PC-3 (cell line): ENCODE results near the gene FSIP1. TPM values are rescaled to one million over a fixed set of nuclear protein-coding genes. Genes with fewer than 3 reads are reported as not detected.

ENCODE experiments used
- ATAC-seq: fragments of 200-7000 bp; cut with Tn5 transposase; 2 replicates; pipeline ENCODE4 v1.9.1; 2020; ENCODE audit warnings: mild to moderate bottlenecking, moderate library complexity
- BruUV-seq: library from RNA; stranded (reverse); fragments of 400-500 nt; replicated peaks from 2 replicates; lab custom pipeline; 2021; lab: Mats Ljungman, UMichigan
- CTCF ChIA-PET: fragments of 300-600 bp; sonication (Branson Sonifier 250); formaldehyde crosslinking; loops from one replicate; lab custom pipeline; 2022; ENCODE audit warnings: antibody characterized with exemption; lab: Charles Lee
- POLR2A ChIA-PET: fragments of 300-600 bp; sonication (Branson Sonifier 250); formaldehyde crosslinking; loops from one replicate; lab custom pipeline; 2022; ENCODE audit warnings: antibody characterized with exemption; ENCODE audit not compliant: unreplicated experiment; lab: Charles Lee
- DNase-seq: peaks from one replicate; pipeline ENCODE4 v3.0.0-alpha.2; 2015
- H2AFZ ChIP-seq: fragments of 300-600 bp; sonication (generic); 2 replicates; pipeline ENCODE4 v1.6.0; 2016; ENCODE audit warnings: antibody characterized with exemption, low read length
- H3F3A ChIP-seq: fragments of 300-600 bp; sonication (generic); one replicate; pipeline ENCODE4 v1.6.0; 2017; ENCODE audit warnings: antibody characterized with exemption, low read length, control low read depth, mild to moderate bottlenecking; ENCODE audit not compliant: unreplicated experiment
- H3K27ac ChIP-seq: fragments of 300-600 bp; sonication (generic); 2 replicates; pipeline ENCODE4 v1.5.1; 2016; ENCODE audit warnings: mild to moderate bottlenecking, low read length
- H3K27me3 ChIP-seq: fragments of 300-600 bp; sonication (generic); 2 replicates; pipeline ENCODE4 v1.6.1; 2016; ENCODE audit warnings: low read length, mixed read lengths
- H3K36me3 ChIP-seq: fragments of 300-600 bp; sonication (generic); 2 replicates; pipeline ENCODE4 v1.6.1; 2016; ENCODE audit warnings: low read depth, mixed run types, low read length, mixed read lengths
- H3K4me1 ChIP-seq: fragments of 300-600 bp; sonication (generic); 2 replicates; pipeline ENCODE4 v1.5.1; 2016; ENCODE audit warnings: low read length; ENCODE audit not compliant: insufficient read depth
- H3K4me2 ChIP-seq: fragments of 300-600 bp; sonication (generic); 2 replicates; pipeline ENCODE4 v1.6.0; 2016; ENCODE audit warnings: low read length
- H3K4me3 ChIP-seq: fragments of 300-600 bp; sonication (generic); 2 replicates; pipeline ENCODE4 v1.5.1; 2016; ENCODE audit warnings: mild to moderate bottlenecking, low read length, mixed read lengths
- H3K79me2 ChIP-seq: fragments of 300-600 bp; sonication (generic); 2 replicates; pipeline ENCODE4 v1.6.1; 2017; ENCODE audit warnings: low read length, mixed read lengths
- H3K9ac ChIP-seq: fragments of 300-600 bp; sonication (generic); 2 replicates; pipeline ENCODE4 v1.6.0; 2016; ENCODE audit warnings: mild to moderate bottlenecking, low read length
- H3K9me2 ChIP-seq: fragments of 300-600 bp; sonication (generic); replicated peaks from 2 replicates; pipeline ENCODE4 v1.6.1; 2016; ENCODE audit warnings: mixed run types, low read length, mixed read lengths
- H3K9me3 ChIP-seq: fragments of 300-600 bp; sonication (generic); 2 replicates; pipeline ENCODE4 v1.6.1; 2016; ENCODE audit warnings: low read length, mixed read lengths
- H4K20me1 ChIP-seq: fragments of 300-600 bp; sonication (generic); 2 replicates; pipeline ENCODE4 v1.6.1; 2016; ENCODE audit warnings: low read length, mixed read lengths
- CTCF ChIP-seq: fragments of 300-600 bp; sonication (generic); conservative IDR thresholded peaks from 2 replicates; pipeline ENCODE4 v1.5.1; 2017; ENCODE audit warnings: antibody characterized with exemption, low read depth, mild to moderate bottlenecking, low read length
- EZH2 ChIP-seq: fragments of 300-600 bp; sonication (generic); IDR thresholded peaks from one replicate; pipeline ENCODE4 v1.6.1; 2017; ENCODE audit warnings: antibody characterized with exemption, mild to moderate bottlenecking, low read length; ENCODE audit not compliant: unreplicated experiment
- EZH2phosphoT487 ChIP-seq: fragments of 300-600 bp; sonication (generic); IDR thresholded peaks from 2 replicates; pipeline ENCODE4 v1.6.1; 2018; ENCODE audit warnings: mild to moderate bottlenecking, antibody characterized with exemption, low read length, borderline replicate concordance
- intact Hi-C: fragments of 100-400 bp; cut with micrococcal nuclease; formaldehyde crosslinking; loops from 2 replicates; pipeline ENCODE4 v1.9.0; 2023
- total RNA-seq: library from RNA; depleted of rRNA; stranded (reverse); fragments of >200 nt; gene quantifications from 2 replicates; pipeline ENCODE4 v1.2.3, GENCODE V29; 2014

FSIP1 gene
- total RNA-seq, 1 experiment from 2014 or later = 0.07 TPM

DNA sequence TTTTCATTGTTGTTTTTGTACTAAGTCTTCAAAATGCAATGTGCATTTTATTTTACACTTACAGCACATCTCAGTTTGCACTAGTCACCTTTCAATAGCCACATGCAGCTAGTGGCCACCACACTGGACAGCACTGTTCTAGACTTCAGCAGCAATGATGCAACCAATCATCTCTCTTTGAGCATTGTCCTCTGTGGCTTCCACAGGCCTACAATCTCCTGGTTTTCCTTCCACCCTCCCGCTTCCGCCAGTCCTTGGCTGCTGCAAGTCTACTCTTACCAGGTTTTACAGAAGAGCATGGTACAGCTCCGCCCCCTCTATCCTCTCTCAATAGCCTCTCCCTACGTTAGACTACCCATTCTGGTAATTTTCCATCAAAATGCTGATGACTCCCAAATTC is 25.1 kb upstream of the FSIP1 start:
- no peak for ATAC-seq
- H3K9me2 ChIP-seq = no peaks in the 10 kb centered on the region
- no peaks in the 10 kb centered on the region for H3K4me1 ChIP-seq
- H3K9ac ChIP-seq = no peak overlapping the region
- no peak overlapping the region for H2AFZ ChIP-seq
- no peak for DNase-seq
- CTCF ChIA-PET = no interaction called here
- H3K36me3 ChIP-seq = no peaks in the 10 kb centered on the region
- POLR2A ChIA-PET = no interaction called here
- intact Hi-C loops = no loop called here
- H4K20me1 ChIP-seq = no peaks in the 10 kb centered on the region
- H3K27me3 ChIP-seq = no peaks in the 10 kb centered on the region
- TF ChIP-seq CTCF (no peak), EZH2 (no peak), EZH2phosphoT487 (no peak)
- no peaks in the 10 kb centered on the region for H3F3A ChIP-seq
- no peaks in the 10 kb centered on the region for H3K9me3 ChIP-seq
- H3K4me3 ChIP-seq = no peak overlapping the region
- no peaks in the 10 kb centered on the region for H3K79me2 ChIP-seq
- no TSS peak for BruUV-seq
- no peak overlapping the region for H3K4me2 ChIP-seq
- no peak overlapping the region for H3K27ac ChIP-seq

GRCh38 chr15:39804026-39804425 is 21.4 kb upstream of the FSIP1 start:
- intact Hi-C loops = no loop called here
- no peak for TF ChIP-seq EZH2phosphoT487
- TF ChIP-seq EZH2 = no peak
- TF ChIP-seq CTCF = no peak
- H3K27ac ChIP-seq = no peak overlapping the region
- ChIA-PET POLR2A (interaction anchor here (0.6 kb wide), 1 partner anchor 28 kb away, joined by 7 read pairs; no protein-coding TSS in a partner anchor), CTCF (interaction anchor here (0.7 kb wide), 1 partner anchor 54 kb away, joined by 3 read pairs; no protein-coding TSS in a partner anchor)
- H3K36me3 ChIP-seq = no peaks in the 10 kb centered on the region
- no peaks in the 10 kb centered on the region for H3K9me3 ChIP-seq
- BruUV-seq = no TSS peak
- no peak for DNase-seq
- H3K4me3 ChIP-seq = no peak overlapping the region
- no peaks in the 10 kb centered on the region for H3K4me1 ChIP-seq
- no peak overlapping the region for H3K9ac ChIP-seq
- no peak overlapping the region for H2AFZ ChIP-seq
- H3K4me2 ChIP-seq = no peak overlapping the region
- H3K9me2 ChIP-seq = no peaks in the 10 kb centered on the region
- no peaks in the 10 kb centered on the region for H3K79me2 ChIP-seq
- H3F3A ChIP-seq = no peaks in the 10 kb centered on the region
- ATAC-seq = no peak
- no peaks in the 10 kb centered on the region for H3K27me3 ChIP-seq
- no peaks in the 10 kb centered on the region for H4K20me1 ChIP-seq

GRCh38 chr15:39803016-39803415 is 20.4 kb upstream of the FSIP1 start:
- Histone ChIP-seq H3K36me3 (no peaks in the 10 kb centered on the region), H4K20me1 (no peaks in the 10 kb centered on the region), H3K9ac (no peak overlapping the region), H3K9me3 (no peaks in the 10 kb centered on the region), H3K79me2 (no peaks in the 10 kb centered on the region), H3K27me3 (no peaks in the 10 kb centered on the region), H2AFZ (no peak overlapping the region), H3K27ac (no peak overlapping the region), H3K4me3 (no peak overlapping the region), H3K4me1 (no peaks in the 10 kb centered on the region), H3K4me2 (no peak overlapping the region), H3K9me2 (no peaks in the 10 kb centered on the region), H3F3A (no peaks in the 10 kb centered on the region)
- ChIA-PET CTCF (interaction anchor here (1.0 kb wide), 1 partner anchor 71 kb away, joined by 4 read pairs; no protein-coding TSS in a partner anchor), POLR2A (no interaction called here)
- intact Hi-C loops = loop anchor here (2.0 kb wide), 1 partner anchor 30 kb away; no protein-coding TSS in a partner anchor
- ATAC-seq = no peak
- BruUV-seq = no TSS peak
- no peak for DNase-seq
- TF ChIP-seq EZH2phosphoT487 (no peak), EZH2 (no peak), CTCF (no peak)
